GM12891 (cell line): ENCODE measurements around the gene ELOA.

Experiments used
- DNase-seq: peaks from one replicate; pipeline ENCODE4 v3.0.0; 2011; ENCODE audit warnings: low spot score; ENCODE audit not compliant: insufficient read length
- FAIRE-seq: peaks from 2 replicates; lab custom pipeline; 2011; peaks lifted over from hg19 to GRCh38; lab: Jason Lieb, UNC
- PAX5 ChIP-seq: IDR thresholded peaks from 2 replicates; pipeline ENCODE4 v1.6.1; 2011; ENCODE audit warnings: low read length, moderate library complexity, mild to moderate bottlenecking; ENCODE audit not compliant: insufficient read depth, severe bottlenecking
- POLR2A ChIP-seq: IDR thresholded peaks from 2 replicates; pipeline ENCODE4 v1.6.1; 2011; ENCODE audit warnings: low read depth, low read length, control low read depth
- POLR2AphosphoS5 ChIP-seq: IDR thresholded peaks from 2 replicates; pipeline ENCODE4 v1.6.1; 2011; ENCODE audit warnings: low read depth, low read length, control low read depth
- POU2F2 ChIP-seq: IDR thresholded peaks from 2 replicates; pipeline ENCODE4 v1.6.1; 2011; ENCODE audit warnings: low read depth, mild to moderate bottlenecking, control low read depth, low read length, moderate library complexity
- SPI1 ChIP-seq: IDR thresholded peaks from 2 replicates; pipeline ENCODE4 v1.6.1; 2011; ENCODE audit warnings: low read depth, low read length, control low read depth
- TAF1 ChIP-seq: IDR thresholded peaks from 2 replicates; pipeline ENCODE4 v1.6.1; 2011; ENCODE audit warnings: low read depth, low read length, control low read depth

The ELOA gene

GRCh38 chr1:23809751-23810171 is 66.5 kb downstream of the ELOA start:
- peak; percentile 77 for DNase-seq
- TF ChIP-seq TAF1, result no peak
- TF ChIP-seq POU2F2, result no peak
- no peak for TF ChIP-seq POLR2AphosphoS5
- TF ChIP-seq PAX5, result no peak
- TF ChIP-seq POLR2A, result no peak
- no peak for TF ChIP-seq SPI1
- peak; percentile 88 for FAIRE-seq

GRCh38 chr1:23810818-23811540 is 67.7 kb downstream of the ELOA start:
- DNase-seq, result no peak
- FAIRE-seq, result peak; percentile 99
- TF ChIP-seq PAX5 (no peak), POLR2A (no peak), SPI1 (peak; percentile 46; the same call in 1 of the 2 replicates), POLR2AphosphoS5 (no peak)
